CD4-positive, CD25-positive, alpha-beta regulatory T cell (primary cell): ENCODE results near the gene ARHGEF33. TPM values are rescaled to one million over a fixed set of nuclear protein-coding genes. Genes with fewer than 3 reads are reported as not detected.
"Not testable (repeated sequence)": the region's sequence is repeated elsewhere in the genome, so short reads cannot be mapped to it uniquely, and the experiment has no call there.

Experiments
- ATAC-seq, 2 donors: fragments of 150-1000 bp; cut with Tn5 transposase; one replicate each; pipeline ENCODE4 v1.10.0; 2021; ENCODE audit warnings: low read depth in 2 of 2, moderate number of reproducible peaks in 2 of 2, moderate library complexity in 1 of 2
- DNase-seq, 3 donors: peaks; one replicate each; pipeline versions ENCODE4 v3.0.0 to v3.0.0-alpha.2; 2012 to 2022; ENCODE audit warnings: mixed read lengths in 1 of 3
- H3K27ac ChIP-seq: one replicate; pipeline ENCODE4 v1.7.0; 2013; ENCODE audit warnings: mild to moderate bottlenecking, low read length; ENCODE audit not compliant: insufficient read depth, poor library complexity, severe bottlenecking
- H3K27me3 ChIP-seq: one replicate; pipeline ENCODE4 v1.7.0; 2013; ENCODE audit warnings: low read length; ENCODE audit not compliant: control insufficient read depth, insufficient read depth
- H3K36me3 ChIP-seq: one replicate; pipeline ENCODE4 v1.7.0; 2013; ENCODE audit warnings: mild to moderate bottlenecking, low read length, moderate library complexity; ENCODE audit not compliant: control insufficient read depth, insufficient read depth
- H3K4me1 ChIP-seq: 2 replicates; pipeline ENCODE4 v1.7.0; 2013; ENCODE audit warnings: mild to moderate bottlenecking, low read length; ENCODE audit not compliant: insufficient read depth, control insufficient read depth, poor library complexity, severe bottlenecking
- H3K4me3 ChIP-seq: one replicate; pipeline ENCODE4 v1.7.0; 2013; ENCODE audit warnings: low read depth, mild to moderate bottlenecking, low read length, moderate library complexity
- H3K9me3 ChIP-seq, 2 experiments: 1 replicate in 1 of 2; 2 replicates in 1 of 2; pipeline ENCODE4 v1.7.0; 2013; ENCODE audit warnings: low read length in 2 of 2, mild to moderate bottlenecking in 1 of 2, moderate library complexity in 1 of 2; ENCODE audit not compliant: control insufficient read depth in 2 of 2
- H3K27ac Mint-ChIP-seq, 3 donors: one replicate each; pipeline ENCODE4 v1.8.0; 2020 to 2022; ENCODE audit warnings: mild to moderate bottlenecking in 3 of 3, mixed read lengths in 3 of 3, moderate library complexity in 2 of 3
- H3K27me3 Mint-ChIP-seq: one replicate; pipeline ENCODE4 v1.8.0; 2022; ENCODE audit warnings: mild to moderate bottlenecking, mixed read lengths
- H3K36me3 Mint-ChIP-seq: one replicate; pipeline ENCODE4 v1.8.0; 2020; ENCODE audit warnings: mixed read lengths
- H3K4me1 Mint-ChIP-seq, 4 donors: one replicate each; pipeline ENCODE4 v1.8.0; 2020 to 2022; ENCODE audit warnings: mixed read lengths in 4 of 4, mild to moderate bottlenecking in 1 of 4
- H3K4me3 Mint-ChIP-seq, 4 donors: one replicate each; pipeline ENCODE4 v1.8.0; 2020 to 2022; ENCODE audit warnings: mild to moderate bottlenecking in 4 of 4, mixed read lengths in 4 of 4, moderate library complexity in 3 of 4
- H3K9me3 Mint-ChIP-seq, 7 donors: one replicate each; pipeline ENCODE4 v1.8.0; 2020 to 2022; ENCODE audit warnings: mixed read lengths in 7 of 7, mild to moderate bottlenecking in 3 of 7, moderate library complexity in 2 of 7
- polyA plus RNA-seq, 4 donors: library from polyadenylated mRNA; unstranded; fragments of 300-500 nt; fragmentation: Illumina TruSeq; gene quantifications; one replicate each; pipeline ENCODE4 v1.2.3, GENCODE V29; 2021
- total RNA-seq: library from RNA; stranded (reverse); gene quantifications from one replicate; pipeline ENCODE4 v1.2.3, GENCODE V29; 2022

Gene ARHGEF33
- total and polyA plus RNA-seq, 5 donors from 2014 or later: 0.16 TPM; not detected in 4

DNA sequence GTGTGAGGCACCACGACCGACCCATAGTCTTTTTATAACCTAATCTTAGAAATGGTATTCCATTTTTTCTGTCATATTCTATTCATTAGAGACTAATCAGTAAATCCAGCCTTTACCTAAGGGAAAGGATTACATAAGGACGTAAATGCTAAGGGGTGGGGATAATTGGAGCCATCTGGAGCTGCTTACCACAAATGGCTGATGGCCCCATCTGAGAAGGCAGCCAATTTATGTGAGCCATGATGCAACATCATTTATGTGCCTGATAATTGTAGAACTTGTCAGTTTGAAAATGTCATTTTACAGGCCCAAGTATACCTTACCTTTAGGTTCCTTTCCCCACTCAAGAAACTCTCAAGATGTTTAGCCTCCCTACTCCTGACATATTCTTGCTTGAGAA, 44.0 kb downstream of the ARHGEF33 start:
- DNase-seq: no peak
- no peak overlapping the region for H3K27ac Mint-ChIP-seq

GRCh38 chr2:38934742-38935141, 45.1 kb downstream of the ARHGEF33 start:
- Mint-ChIP-seq H3K27me3 (peaks cover 12% of the 10 kb centered on the region), H3K9me3 (no peaks in the 10 kb centered on the region), H3K4me3 (no peak overlapping the region), H3K36me3 (no peaks in the 10 kb centered on the region), H3K27ac (no peak overlapping the region), H3K4me1 (no peaks in the 10 kb centered on the region)
- Histone ChIP-seq H3K36me3 (no peaks in the 10 kb centered on the region), H3K9me3 (no peaks in the 10 kb centered on the region), H3K4me3 (no peak overlapping the region), H3K27ac (no peak overlapping the region), H3K4me1 (no peaks in the 10 kb centered on the region), H3K27me3 (no peaks in the 10 kb centered on the region)
- DNase-seq (no peak), ATAC-seq (no peak)

More for the DNA sequence above, 44.0 kb downstream of the ARHGEF33 start:
- no peak overlapping the region for H3K4me3 Mint-ChIP-seq
- H3K4me3 ChIP-seq: no peak overlapping the region
- no peaks in the 10 kb centered on the region for H3K9me3 Mint-ChIP-seq
- no peaks in the 10 kb centered on the region for H3K36me3 Mint-ChIP-seq
- no peaks in the 10 kb centered on the region for H3K9me3 ChIP-seq
- H3K27me3 Mint-ChIP-seq: peaks cover 14% of the 10 kb centered on the region
- ATAC-seq: no peak
- H3K4me1 ChIP-seq: no peaks in the 10 kb centered on the region
- no peak overlapping the region for H3K27ac ChIP-seq
- no peaks in the 10 kb centered on the region for H3K36me3 ChIP-seq
- H3K4me1 Mint-ChIP-seq: no peaks in the 10 kb centered on the region
- H3K27me3 ChIP-seq: no peaks in the 10 kb centered on the region

DNA sequence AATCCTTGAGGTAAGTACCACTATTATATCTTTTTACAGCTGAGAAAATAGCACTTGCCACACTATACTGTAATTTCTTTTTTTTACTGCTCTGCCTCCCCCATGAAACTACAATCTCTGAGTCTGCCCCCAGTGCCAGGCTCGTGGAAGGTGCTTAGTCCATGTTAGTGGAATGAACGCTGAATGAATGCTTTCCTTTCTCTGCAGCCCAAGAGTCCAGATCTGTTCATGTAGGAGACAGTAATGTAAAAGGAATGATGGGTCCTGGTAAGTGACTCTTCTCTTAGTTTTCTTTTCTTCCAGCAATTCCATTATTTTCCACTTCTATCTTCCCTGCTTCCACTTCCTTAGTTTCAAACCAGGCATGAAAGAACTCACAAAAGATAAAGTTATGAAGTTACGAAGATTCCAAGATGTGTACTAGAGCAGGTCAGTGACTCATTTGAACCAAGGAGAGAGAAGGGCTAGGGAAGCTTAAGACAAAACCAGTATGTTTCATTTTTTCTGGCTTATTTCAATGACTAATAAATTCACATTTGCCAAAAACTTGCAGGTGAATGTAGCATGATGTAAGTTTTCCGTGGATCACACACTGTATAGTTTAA, 46.0 kb downstream of the ARHGEF33 start:
- Histone ChIP-seq H3K36me3 (no peaks in the 10 kb centered on the region), H3K27ac (no peak overlapping the region), H3K27me3 (no peaks in the 10 kb centered on the region), H3K4me3 (no peak overlapping the region), H3K4me1 (no peaks in the 10 kb centered on the region), H3K9me3 (no peaks in the 10 kb centered on the region)
- Mint-ChIP-seq H3K4me1 (no peaks in the 10 kb centered on the region), H3K4me3 (no peak overlapping the region), H3K9me3 (no peaks in the 10 kb centered on the region), H3K27me3 (peaks cover 12% of the 10 kb centered on the region), H3K27ac (no peak overlapping the region), H3K36me3 (no peaks in the 10 kb centered on the region)
- ATAC-seq: no peak
- DNase-seq: no peak

- H3K4me3 Mint-ChIP-seq, H3K4me1 Mint-ChIP-seq, H3K27ac Mint-ChIP-seq, DNase-seq, H3K9me3 Mint-ChIP-seq, H3K9me3 ChIP-seq, H3K36me3 ChIP-seq, H3K4me3 ChIP-seq, H3K36me3 Mint-ChIP-seq, H3K27me3 ChIP-seq, ATAC-seq, H3K4me1 ChIP-seq, H3K27ac ChIP-seq: not testable (repeated sequence)
- H3K27me3 Mint-ChIP-seq: peaks cover 12% of the 10 kb centered on the region
Observed at GRCh38 chr2:38936516-38936915, 46.8 kb downstream of the ARHGEF33 start.

- Mint-ChIP-seq H3K9me3 (peaks cover 0 to 3% (median 0%) of the 10 kb centered on the region in 7 donors), H3K27ac (no peak overlapping the region), H3K4me1 (no peaks in the 10 kb centered on the region), H3K4me3 (no peak overlapping the region), H3K27me3 (peaks cover 12% of the 10 kb centered on the region), H3K36me3 (no peaks in the 10 kb centered on the region)
- no peak overlapping the region for H3K4me3 ChIP-seq
- H3K27ac ChIP-seq: no peak overlapping the region
- DNase-seq: no peak
- no peaks in the 10 kb centered on the region for H3K36me3 ChIP-seq
- no peaks in the 10 kb centered on the region for H3K27me3 ChIP-seq
- H3K4me1 ChIP-seq: no peaks in the 10 kb centered on the region
- no peak for ATAC-seq
- no peaks in the 10 kb centered on the region for H3K9me3 ChIP-seq
Observed at GRCh38 chr2:38937548-38937947, 47.9 kb downstream of the ARHGEF33 start.

- H3K4me1 ChIP-seq: no peaks in the 10 kb centered on the region
- no peak overlapping the region for H3K4me3 ChIP-seq
- peaks cover 0 to 3% (median 0%) of the 10 kb centered on the region in 7 donors for H3K9me3 Mint-ChIP-seq
Observed at GRCh38 chr2:38940746-38941145, 51.1 kb downstream of the ARHGEF33 start.

DNA sequence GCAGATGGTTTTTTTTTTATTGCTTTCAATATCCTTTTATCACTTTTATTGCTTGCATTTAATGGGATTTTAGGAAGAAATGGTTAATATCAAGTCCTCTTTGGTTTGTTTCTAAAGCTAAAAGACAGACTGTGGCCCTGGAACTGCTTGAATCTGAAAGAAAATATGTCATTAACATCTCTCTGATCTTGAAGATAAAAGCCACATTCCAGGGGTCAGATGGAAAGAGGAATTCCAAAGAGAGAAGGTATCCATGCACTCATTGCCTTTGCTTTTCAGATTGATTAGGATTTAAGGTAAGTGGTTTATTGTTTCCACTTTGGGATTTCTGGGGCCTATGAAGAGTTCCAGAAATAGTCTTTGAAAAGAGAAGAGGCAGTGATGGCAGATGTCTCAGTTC, 54.1 kb downstream of the ARHGEF33 start:
- Histone ChIP-seq H3K4me1 (no peaks in the 10 kb centered on the region), H3K27ac (no peak overlapping the region), H3K4me3 (no peak overlapping the region), H3K9me3 (no peaks in the 10 kb centered on the region), H3K36me3 (no peaks in the 10 kb centered on the region), H3K27me3 (no peaks in the 10 kb centered on the region)
- DNase-seq: no peak
- no peak overlapping the region for H3K4me3 Mint-ChIP-seq
- H3K27me3 Mint-ChIP-seq: no peaks in the 10 kb centered on the region
- peaks cover 0 to 3% (median 0%) of the 10 kb centered on the region in 7 donors for H3K9me3 Mint-ChIP-seq
- H3K27ac Mint-ChIP-seq: no peak overlapping the region
- no peak for ATAC-seq
- H3K36me3 Mint-ChIP-seq: no peaks in the 10 kb centered on the region
- no peaks in the 10 kb centered on the region for H3K4me1 Mint-ChIP-seq

More at GRCh38 chr2:38940746-38941145, 51.1 kb downstream of the ARHGEF33 start:
- no peak overlapping the region for H3K27ac Mint-ChIP-seq
- Histone ChIP-seq H3K9me3 (no peaks in the 10 kb centered on the region), H3K27ac (no peak overlapping the region), H3K36me3 (no peaks in the 10 kb centered on the region), H3K27me3 (no peaks in the 10 kb centered on the region)
- DNase-seq: no peak
- no peak for ATAC-seq
- peaks cover 4% of the 10 kb centered on the region for H3K27me3 Mint-ChIP-seq
- no peak overlapping the region for H3K4me3 Mint-ChIP-seq
- H3K4me1 Mint-ChIP-seq: no peaks in the 10 kb centered on the region
- no peaks in the 10 kb centered on the region for H3K36me3 Mint-ChIP-seq

DNA sequence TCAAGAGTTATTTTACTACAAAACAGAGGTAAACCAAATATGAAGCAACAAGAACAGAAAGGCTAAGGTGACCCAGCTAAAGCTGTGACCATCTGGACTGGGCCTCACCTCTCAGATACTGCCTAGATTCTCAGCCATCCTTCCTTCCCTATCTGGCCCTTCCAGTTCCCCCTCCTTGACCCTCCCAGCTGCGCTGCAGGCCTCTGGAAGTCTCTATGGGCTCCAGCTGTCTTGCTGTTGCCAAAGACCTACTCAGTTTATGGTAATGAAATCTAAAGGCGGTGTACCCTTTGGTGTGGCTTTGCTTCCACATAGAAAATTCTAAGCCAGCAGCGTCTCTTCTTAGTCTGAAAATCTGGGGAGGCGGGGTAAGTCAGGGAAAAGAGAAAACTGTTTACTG, 55.7 kb downstream of the ARHGEF33 start:
- Histone ChIP-seq H3K4me3 (no peak overlapping the region), H3K36me3 (no peaks in the 10 kb centered on the region), H3K4me1 (no peaks in the 10 kb centered on the region), H3K9me3 (no peaks in the 10 kb centered on the region), H3K27ac (no peak overlapping the region), H3K27me3 (no peaks in the 10 kb centered on the region)
- no peaks in the 10 kb centered on the region for H3K4me1 Mint-ChIP-seq
- ATAC-seq (no peak), DNase-seq (no peak)
- no peak overlapping the region for H3K4me3 Mint-ChIP-seq
- no peaks in the 10 kb centered on the region for H3K36me3 Mint-ChIP-seq
- H3K27ac Mint-ChIP-seq: no peak overlapping the region
- H3K27me3 Mint-ChIP-seq: no peaks in the 10 kb centered on the region
- peaks cover 0 to 3% (median 0%) of the 10 kb centered on the region in 7 donors for H3K9me3 Mint-ChIP-seq
